GM18511 (cell line): Measurements from ENCODE around the gene TENM4.

Experiments used
- ATAC-seq: cut with Tn5 transposase; IDR thresholded peaks from one replicate; pipeline ENCODE4 v1.9.1; 2021; ENCODE audit warnings: mild to moderate bottlenecking, moderate library complexity; ENCODE audit not compliant: unreplicated experiment

Gene TENM4

GRCh38 chr11:78783846-78784245 is 657.0 kb downstream of the TENM4 start:
- ATAC-seq: no peak

- no peak for ATAC-seq
Observed at GRCh38 chr11:78783301-78783700, 657.5 kb downstream of the TENM4 start.

GRCh38 chr11:78782725-78783124 is 658.1 kb downstream of the TENM4 start:
- ATAC-seq: no peak

GRCh38 chr11:78780889-78781288 is 659.9 kb downstream of the TENM4 start:
- no peak for ATAC-seq

GRCh38 chr11:78773492-78773891 is 667.3 kb downstream of the TENM4 start:
- ATAC-seq: no peak

GRCh38 chr11:78773077-78773476 is 667.8 kb downstream of the TENM4 start:
- ATAC-seq: no peak

- no peak for ATAC-seq
Observed at GRCh38 chr11:78772186-78772585, 668.6 kb downstream of the TENM4 start.

- ATAC-seq: no peak
Observed at GRCh38 chr11:78770931-78771330, 669.9 kb downstream of the TENM4 start.

GRCh38 chr11:78768971-78769370 is 671.9 kb downstream of the TENM4 start:
- ATAC-seq: no peak

GRCh38 chr11:78768345-78768744 is 672.5 kb downstream of the TENM4 start:
- ATAC-seq: no peak

- ATAC-seq: no peak
Observed at GRCh38 chr11:78767027-78767932, 673.5 kb downstream of the TENM4 start.

GRCh38 chr11:78764946-78765345 is 675.9 kb downstream of the TENM4 start:
- ATAC-seq: no peak

GRCh38 chr11:78763664-78764063 is 677.2 kb downstream of the TENM4 start:
- ATAC-seq: no peak

GRCh38 chr11:78762105-78762504 is 678.7 kb downstream of the TENM4 start:
- no peak for ATAC-seq

- no peak for ATAC-seq
Observed at GRCh38 chr11:78759071-78759470, 681.8 kb downstream of the TENM4 start.

GRCh38 chr11:78753297-78753696 is 687.5 kb downstream of the TENM4 start:
- ATAC-seq: no peak

GRCh38 chr11:78752494-78752893 is 688.3 kb downstream of the TENM4 start:
- no peak for ATAC-seq

- no peak for ATAC-seq
Observed at GRCh38 chr11:78748918-78749690, 691.7 kb downstream of the TENM4 start.

GRCh38 chr11:78744949-78745348 is 695.9 kb downstream of the TENM4 start:
- ATAC-seq: no peak

GRCh38 chr11:78744202-78744601 is 696.6 kb downstream of the TENM4 start:
- no peak for ATAC-seq

GRCh38 chr11:78742430-78742829 is 698.4 kb downstream of the TENM4 start:
- no peak for ATAC-seq

GRCh38 chr11:78741741-78742140 is 699.1 kb downstream of the TENM4 start:
- ATAC-seq: no peak
